Measurements from ENCODE around the gene GABRG3. TPM values are rescaled to one million over a fixed set of nuclear protein-coding genes. Genes with fewer than 3 reads are reported as not detected.

Gene GABRG3
- polyA plus RNA-seq, 1 experiment = not detected

- H3K4me3 ChIP-seq (ENCODE audit: low read depth, low read length) = no peak overlapping the region
- TF ChIP-seq CTCF (IDR thresholded peaks at IDR 0.05; ENCODE audit: low read depth, low read length) = no peak
- ChIA-PET POLR2A (no interaction called here), CTCF (no interaction called here)
- H3K9me3 ChIP-seq (ENCODE audit: control insufficient read depth, insufficient read depth, low read length) = peaks cover 30% of the 10 kb centered on the region
- H3K27ac ChIP-seq (ENCODE audit: low read depth, low read length) = no peak overlapping the region
- no peaks in the 10 kb centered on the region for H3K27me3 ChIP-seq (ENCODE audit: control insufficient read depth, insufficient read depth, low read length)
- no peak for DNase-seq (ENCODE audit: low read depth, low spot score)
Measured at GRCh38 chr15:26941489-26941888, 29.5 kb upstream of the GABRG3 start.

GRCh38 chr15:26943866-26944265, 27.1 kb upstream of the GABRG3 start:
- TF ChIP-seq CTCF (IDR thresholded peaks at IDR 0.05; ENCODE audit: low read depth, low read length) = no peak
- no peak for DNase-seq (ENCODE audit: low read depth, low spot score)

GRCh38 chr15:26945046-26945445, 25.9 kb upstream of the GABRG3 start:
- TF ChIP-seq CTCF (IDR thresholded peaks at IDR 0.05; ENCODE audit: low read depth, low read length) = no peak
- ChIA-PET CTCF (no interaction called here), POLR2A (no interaction called here)
- Histone ChIP-seq H3K27me3 (ENCODE audit: control insufficient read depth, insufficient read depth, low read length) (no peaks in the 10 kb centered on the region), H3K27ac (ENCODE audit: low read depth, low read length) (no peak overlapping the region), H3K4me3 (ENCODE audit: low read depth, low read length) (no peak overlapping the region), H3K9me3 (ENCODE audit: control insufficient read depth, insufficient read depth, low read length) (peaks cover 14% of the 10 kb centered on the region)
- DNase-seq (ENCODE audit: low read depth, low spot score) = no peak

More at GRCh38 chr15:26943866-26944265, 27.1 kb upstream of the GABRG3 start:
- H3K27ac ChIP-seq (ENCODE audit: low read depth, low read length) = no peak overlapping the region
- ChIA-PET CTCF (no interaction called here), POLR2A (no interaction called here)
- H3K4me3 ChIP-seq (ENCODE audit: low read depth, low read length) = no peak overlapping the region
- peaks cover 19% of the 10 kb centered on the region for H3K9me3 ChIP-seq (ENCODE audit: control insufficient read depth, insufficient read depth, low read length)
- H3K27me3 ChIP-seq (ENCODE audit: control insufficient read depth, insufficient read depth, low read length) = no peaks in the 10 kb centered on the region

GRCh38 chr15:26950001-26950400, 21.0 kb upstream of the GABRG3 start:
- H3K4me3 ChIP-seq (ENCODE audit: low read depth, low read length) = no peak overlapping the region
- H3K9me3 ChIP-seq (ENCODE audit: control insufficient read depth, insufficient read depth, low read length) = peaks cover 10% of the 10 kb centered on the region
- no peak overlapping the region for H3K27ac ChIP-seq (ENCODE audit: low read depth, low read length)
- ChIA-PET POLR2A (no interaction called here), CTCF (no interaction called here)
- DNase-seq (ENCODE audit: low read depth, low spot score) = no peak
- no peak for TF ChIP-seq CTCF (IDR thresholded peaks at IDR 0.05; ENCODE audit: low read depth, low read length)
- H3K27me3 ChIP-seq (ENCODE audit: control insufficient read depth, insufficient read depth, low read length) = no peaks in the 10 kb centered on the region

- H3K27me3 ChIP-seq (ENCODE audit: control insufficient read depth, insufficient read depth, low read length) = no peaks in the 10 kb centered on the region
- no peak overlapping the region for H3K27ac ChIP-seq (ENCODE audit: low read depth, low read length)
- DNase-seq (ENCODE audit: low read depth, low spot score) = no peak
- ChIA-PET CTCF (no interaction called here), POLR2A (no interaction called here)
- no peaks in the 10 kb centered on the region for H3K9me3 ChIP-seq (ENCODE audit: control insufficient read depth, insufficient read depth, low read length)
- no peak overlapping the region for H3K4me3 ChIP-seq (ENCODE audit: low read depth, low read length)
- TF ChIP-seq CTCF (IDR thresholded peaks at IDR 0.05; ENCODE audit: low read depth, low read length) = no peak
Measured at GRCh38 chr15:26954403-26954802, 16.6 kb upstream of the GABRG3 start.

Measured in AG04450 (cell line).